NCI-H1048 (cell line): Measurements from ENCODE around the gene ISYNA1.

Experiments used
- DNase-seq: peaks from one replicate; lab custom pipeline; 2025; lab: John Stamatoyannopoulos, UW

Gene ISYNA1

DNA sequence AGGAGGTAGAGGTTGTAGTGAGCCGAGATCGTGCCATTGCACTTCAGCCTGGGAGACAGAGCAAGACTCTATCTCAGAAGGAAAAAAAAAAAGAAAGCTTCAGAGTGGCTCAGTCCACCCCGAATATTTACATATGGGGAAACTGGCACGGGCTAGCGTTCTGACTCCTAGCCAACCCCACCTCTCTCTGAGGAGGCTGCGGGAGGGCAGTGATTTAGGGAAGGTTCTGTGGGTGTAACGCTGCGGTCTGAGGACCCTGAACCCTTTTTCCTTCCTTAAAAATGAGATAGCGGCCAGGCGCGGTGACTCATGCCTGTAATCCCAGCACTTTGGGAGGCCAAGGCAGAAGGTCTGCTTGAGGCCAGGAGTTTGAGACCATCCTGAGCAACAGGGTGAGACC lies 45.5 kb downstream of the ISYNA1 start:
- DNase-seq, result no peak

DNA sequence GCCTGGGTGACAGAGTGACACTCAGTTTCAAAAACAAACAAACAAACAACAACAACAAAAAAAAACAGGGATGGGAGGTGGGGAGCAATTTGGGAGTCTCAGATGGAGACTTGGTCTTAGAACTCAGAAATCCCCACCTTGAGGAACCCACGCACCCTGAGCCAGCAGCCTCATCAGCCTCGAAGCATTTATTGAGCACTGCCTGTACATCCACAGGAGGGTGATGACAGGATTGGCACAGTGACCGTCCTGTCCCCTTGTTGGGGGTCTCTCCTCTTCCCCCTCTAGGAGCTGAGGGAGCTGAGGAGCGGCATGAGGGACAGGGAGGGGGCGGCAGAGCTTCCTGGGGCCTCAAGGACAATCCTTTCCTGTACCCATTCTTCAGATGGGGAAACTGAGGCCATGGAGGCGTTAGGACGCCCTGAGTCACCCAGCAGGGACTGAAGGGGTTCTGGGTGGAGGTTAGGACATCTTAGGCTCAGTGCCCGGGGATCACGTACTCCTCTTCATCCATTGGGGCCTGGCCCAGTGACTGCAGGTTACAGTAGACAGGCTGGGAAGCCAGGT lies 46.3 kb downstream of the ISYNA1 start:
- DNase-seq, result no peak

DNA sequence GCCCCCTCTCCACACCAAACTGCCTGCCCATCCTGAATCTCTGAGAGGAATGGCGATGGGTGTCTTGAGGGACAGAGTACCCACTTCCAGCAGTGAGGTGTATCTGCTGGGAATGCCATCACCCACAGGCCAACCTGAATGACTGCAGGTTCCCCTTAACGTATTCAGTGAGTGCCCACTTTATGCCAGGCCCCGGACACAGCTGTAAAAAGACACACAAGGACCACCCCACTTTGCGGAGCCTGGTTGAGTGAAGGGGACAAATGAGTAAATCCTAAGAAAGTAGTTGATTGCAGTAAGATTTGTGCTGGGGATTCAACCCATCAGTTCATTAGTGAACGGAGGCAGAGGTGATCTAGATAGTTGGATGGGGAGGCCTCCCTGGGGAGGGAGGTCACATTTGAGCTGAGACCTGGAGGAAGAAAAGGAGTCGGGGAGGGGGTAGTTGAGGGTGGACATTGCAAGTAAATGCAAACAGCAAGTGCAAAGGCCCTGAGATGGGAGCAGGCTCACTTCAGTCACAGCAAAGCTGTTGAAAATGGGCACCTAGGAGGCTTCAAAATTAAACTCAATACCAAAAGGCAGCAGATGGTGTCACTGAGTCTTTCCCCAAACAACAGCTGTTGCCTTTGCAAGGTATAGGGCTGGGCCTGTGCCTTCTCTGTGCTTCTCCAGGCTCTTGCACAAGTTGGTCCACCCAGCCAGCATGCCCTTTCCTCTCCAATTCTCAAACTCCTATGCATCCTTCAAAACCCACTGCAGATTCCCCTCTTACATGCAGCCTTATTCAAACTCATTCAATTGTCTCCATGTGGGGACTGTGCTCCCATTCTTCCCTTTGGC lies 47.6 kb downstream of the ISYNA1 start:
- DNase-seq, result no peak

DNA sequence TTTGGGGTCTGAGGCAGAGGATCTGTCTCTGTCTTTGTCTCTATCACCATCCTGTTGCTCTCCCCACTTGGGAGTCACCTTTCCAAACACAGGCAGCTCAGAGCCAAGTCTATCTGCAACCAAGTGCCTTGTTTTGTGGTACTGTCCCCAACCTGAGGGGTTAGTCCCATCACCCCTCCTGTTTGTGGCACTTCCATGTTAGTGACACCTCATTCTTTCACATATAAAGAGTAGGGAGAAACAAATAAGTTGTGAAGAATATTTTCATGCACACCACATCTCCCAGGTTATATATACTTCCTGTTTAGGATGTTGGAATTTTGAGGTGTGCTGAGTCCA lies 48.2 kb downstream of the ISYNA1 start:
- DNase-seq, result no peak

DNA sequence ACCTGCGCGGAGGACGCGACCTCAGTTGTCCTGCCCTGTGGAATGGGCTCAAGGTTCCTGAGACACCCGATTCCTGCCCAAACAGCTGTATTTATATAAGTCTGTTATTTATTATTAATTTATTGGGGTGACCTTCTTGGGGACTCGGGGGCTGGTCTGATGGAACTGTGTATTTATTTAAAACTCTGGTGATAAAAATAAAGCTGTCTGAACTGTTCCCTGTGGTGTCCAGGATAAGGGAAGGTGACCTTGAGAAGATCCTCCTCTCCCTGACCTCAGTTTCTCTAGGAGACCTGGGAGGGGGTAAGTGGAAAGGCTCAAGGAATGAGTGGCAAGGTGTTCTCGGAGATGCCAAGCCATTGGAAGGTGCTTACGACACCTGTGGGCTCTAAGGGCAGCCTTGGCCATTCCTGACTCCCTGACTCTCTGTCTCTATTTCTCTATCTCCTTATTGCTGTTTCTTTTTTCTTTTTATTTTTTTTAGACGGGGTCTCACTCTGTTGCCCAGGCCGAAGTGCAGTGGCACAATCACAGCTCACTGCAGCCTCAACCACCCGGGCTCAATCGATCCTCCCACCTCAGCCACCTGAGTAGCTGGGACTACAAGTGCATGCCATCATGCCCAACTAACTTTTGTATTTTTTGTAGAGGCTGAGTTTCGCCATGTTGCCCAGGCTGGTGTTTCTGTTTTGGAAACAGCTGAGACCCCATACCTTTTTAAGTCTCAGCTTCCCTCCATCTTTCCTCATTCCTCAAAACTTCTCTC lies 48.8 kb downstream of the ISYNA1 start:
- DNase-seq, result no peak

DNA sequence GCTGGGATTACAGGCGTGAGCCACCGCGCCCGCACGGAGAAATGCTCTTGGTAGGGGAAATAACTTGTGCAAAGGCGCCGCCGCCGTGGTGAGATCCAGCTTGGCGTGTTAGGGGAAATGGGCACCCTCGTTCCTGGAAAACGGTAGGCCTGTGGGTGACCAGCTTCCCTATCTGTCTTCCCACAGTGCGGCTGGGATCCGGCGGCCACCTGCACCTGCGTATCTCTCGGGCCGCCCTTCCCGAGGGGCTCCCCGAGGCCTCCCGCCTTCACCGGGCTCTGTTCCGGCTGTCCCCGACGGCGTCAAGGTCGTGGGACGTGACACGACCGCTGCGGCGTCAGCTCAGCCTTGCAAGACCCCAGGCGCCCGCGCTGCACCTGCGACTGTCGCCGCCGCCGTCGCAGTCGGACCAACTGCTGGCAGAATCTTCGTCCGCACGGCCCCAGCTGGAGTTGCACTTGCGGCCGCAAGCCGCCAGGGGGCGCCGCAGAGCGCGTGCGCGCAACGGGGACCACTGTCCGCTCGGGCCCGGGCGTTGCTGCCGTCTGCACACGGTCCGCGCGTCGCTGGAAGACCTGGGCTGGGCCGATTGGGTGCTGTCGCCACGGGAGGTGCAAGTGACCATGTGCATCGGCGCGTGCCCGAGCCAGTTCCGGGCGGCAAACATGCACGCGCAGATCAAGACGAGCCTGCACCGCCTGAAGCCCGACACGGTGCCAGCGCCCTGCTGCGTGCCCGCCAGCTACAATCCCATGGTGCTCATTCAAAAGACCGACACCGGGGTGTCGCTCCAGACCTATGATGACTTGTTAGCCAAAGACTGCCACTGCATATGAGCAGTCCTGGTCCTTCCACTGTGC lies 49.6 kb downstream of the ISYNA1 start:
- DNase-seq, result no peak

DNA sequence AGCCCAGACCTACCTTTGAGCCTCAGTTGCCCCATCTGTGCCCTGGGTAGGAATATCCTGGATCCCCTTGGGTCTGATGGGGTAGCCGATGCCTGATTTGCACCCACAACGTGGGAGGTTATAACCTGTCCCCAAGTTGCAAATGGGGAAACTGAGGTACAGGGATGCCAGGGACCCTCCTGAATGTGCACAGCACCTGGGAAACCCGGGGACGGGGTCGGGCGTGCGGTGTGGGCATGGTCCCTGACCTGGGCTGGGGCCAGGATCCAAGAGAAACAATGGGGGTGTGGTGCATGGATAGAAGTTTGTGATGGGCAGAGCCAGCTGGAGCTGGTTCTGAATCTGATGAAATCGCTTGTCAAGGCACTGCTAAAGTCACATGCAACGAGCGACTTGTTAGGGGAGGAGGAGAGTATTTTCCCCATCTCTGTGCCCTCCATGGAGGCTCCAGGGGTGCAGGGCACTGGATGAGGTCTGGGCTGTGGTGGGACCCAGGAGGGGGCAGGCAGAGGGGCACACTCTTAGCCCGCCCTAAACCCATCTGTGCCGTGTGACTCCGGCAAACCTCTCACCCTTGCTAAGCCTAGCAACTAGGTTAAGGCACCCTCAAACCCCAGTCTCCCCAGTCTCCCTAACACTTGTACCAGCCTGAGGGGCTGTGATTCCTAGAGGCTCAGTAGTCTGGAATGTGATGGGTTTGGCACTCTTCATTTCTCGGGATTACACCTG lies 51.2 kb downstream of the ISYNA1 start:
- DNase-seq, result no peak

DNA sequence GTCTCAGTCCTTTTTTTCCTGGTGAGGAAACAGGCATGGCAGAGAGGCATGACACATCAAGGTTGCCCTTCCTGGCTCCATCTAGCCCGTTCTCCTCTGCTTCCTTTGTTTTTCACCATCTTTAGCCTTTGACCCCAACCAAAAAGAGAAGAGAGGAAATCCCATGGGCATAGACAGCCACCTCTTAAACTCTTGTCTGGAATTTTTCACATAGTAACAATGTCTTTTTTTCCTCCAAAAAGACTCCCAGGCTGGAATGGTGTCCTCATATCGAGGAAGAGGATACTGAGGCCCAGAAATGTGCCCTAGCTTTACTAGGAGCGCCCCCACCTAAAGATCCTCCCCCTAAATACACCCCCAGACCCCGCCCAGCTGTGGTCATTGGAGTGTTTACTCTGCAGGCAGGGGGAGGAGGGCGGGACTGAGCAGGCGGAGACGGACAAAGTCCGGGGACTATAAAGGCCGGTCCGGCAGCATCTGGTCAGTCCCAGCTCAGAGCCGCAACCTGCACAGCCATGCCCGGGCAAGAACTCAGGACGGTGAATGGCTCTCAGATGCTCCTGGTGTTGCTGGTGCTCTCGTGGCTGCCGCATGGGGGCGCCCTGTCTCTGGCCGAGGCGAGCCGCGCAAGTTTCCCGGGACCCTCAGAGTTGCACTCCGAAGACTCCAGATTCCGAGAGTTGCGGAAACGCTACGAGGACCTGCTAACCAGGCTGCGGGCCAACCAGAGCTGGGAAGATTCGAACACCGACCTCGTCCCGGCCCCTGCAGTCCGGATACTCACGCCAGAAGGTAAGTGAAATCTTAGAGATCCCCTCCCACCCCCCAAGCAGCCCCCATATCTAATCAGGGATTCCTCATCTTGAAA lies 52.0 kb downstream of the ISYNA1 start, which contains the start of gene GDF15:
Gene GDF15 (plus strand): TSS at position 484 of the 868 bp plus-strand sequence. CDS start 32 bp downstream, at position 516.
- no peak for DNase-seq

DNA sequence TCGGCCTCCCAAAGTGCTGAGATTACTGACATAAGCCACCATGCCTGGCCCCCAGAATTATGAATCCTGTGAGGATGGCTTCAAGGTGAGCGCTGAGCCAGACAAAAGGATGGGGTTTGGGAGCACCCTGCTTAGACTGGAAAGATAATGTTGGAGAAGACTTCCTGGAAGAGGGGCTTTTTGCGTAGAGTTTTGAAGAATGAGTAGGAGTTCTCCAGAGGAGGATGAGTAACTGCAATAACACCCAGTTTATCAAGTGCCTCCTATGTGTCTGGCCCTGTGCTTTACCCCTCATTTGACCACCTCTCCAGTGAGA lies 52.6 kb downstream of the ISYNA1 start:
- DNase-seq, result no peak

DNA sequence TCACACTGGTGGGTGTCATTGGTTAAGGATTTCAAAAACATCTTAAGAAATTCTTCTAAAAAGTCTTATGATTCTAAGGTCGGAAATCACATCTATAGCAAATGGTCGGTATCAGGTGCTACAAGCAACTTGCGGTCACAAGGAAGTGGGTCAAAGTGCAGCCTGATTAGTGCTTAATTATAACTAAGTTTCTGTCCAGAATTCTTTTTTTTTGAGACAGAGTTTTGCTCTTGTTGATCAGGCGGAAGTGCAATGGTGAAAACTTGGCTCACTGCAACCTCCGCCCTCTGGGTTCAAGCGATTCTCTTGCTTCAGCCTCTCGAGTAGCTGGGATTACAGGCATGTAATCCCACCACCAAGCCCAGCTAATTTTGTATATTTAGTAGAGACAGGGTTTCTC lies 53.2 kb downstream of the ISYNA1 start:
- DNase-seq, result no peak
